Epithelial cell of proximal tubule (primary cell): ENCODE data around the gene TNFRSF25. TPM values are rescaled to one million over a fixed set of nuclear protein-coding genes. Genes with fewer than 3 reads are reported as not detected.
"Not testable (repeated sequence)": the region's sequence is repeated elsewhere in the genome, so short reads cannot be mapped to it uniquely, and the experiment has no call there.

Experiments used
- DNase-seq: peaks from one replicate; pipeline ENCODE4 v3.0.0-alpha.2; 2011; ENCODE audit warnings: low read depth
- H3K4me3 ChIP-seq: 2 replicates; pipeline ENCODE4 v1.5.1; 2011; ENCODE audit warnings: low read depth, mild to moderate bottlenecking, low read length
- CTCF ChIP-seq: conservative IDR thresholded peaks from 2 replicates; pipeline ENCODE4 v1.5.1; 2012; ENCODE audit warnings: low read depth, mild to moderate bottlenecking, low read length
- total RNA-seq: library from RNA; depleted of rRNA; stranded (reverse); fragments of >200 nt; gene quantifications from 2 replicates; pipeline ENCODE4 v1.2.3, GENCODE V29; 2015

The TNFRSF25 gene
- total RNA-seq, 1 donor from 2014 or later, result 30.4 TPM

- no peak overlapping the region for H3K4me3 ChIP-seq
- no peak for TF ChIP-seq CTCF
- no peak for DNase-seq
Measured at GRCh38 chr1:6447016-6447817, 18.8 kb downstream of the TNFRSF25 start.

GRCh38 chr1:6446665-6447015 is 19.3 kb downstream of the TNFRSF25 start:
- DNase-seq, result no peak
- no peak for TF ChIP-seq CTCF
- H3K4me3 ChIP-seq, result no peak overlapping the region

GRCh38 chr1:6445929-6446328 is 20.0 kb downstream of the TNFRSF25 start:
- H3K4me3 ChIP-seq, DNase-seq: not testable (repeated sequence)

- TF ChIP-seq CTCF, result peak; percentile 65
- H3K4me3 ChIP-seq, result no peak overlapping the region
- no peak for DNase-seq
Measured at GRCh38 chr1:6445062-6445763, 20.8 kb downstream of the TNFRSF25 start.

- TF ChIP-seq CTCF, result no peak
- H3K4me3 ChIP-seq, result no peak overlapping the region
- no peak for DNase-seq
Measured at GRCh38 chr1:6444377-6444776, 21.6 kb downstream of the TNFRSF25 start.

GRCh38 chr1:6443339-6444115 is 22.4 kb downstream of the TNFRSF25 start:
- no peak for TF ChIP-seq CTCF
- no peak for DNase-seq
- H3K4me3 ChIP-seq, result no peak overlapping the region

- no peak overlapping the region for H3K4me3 ChIP-seq
- DNase-seq, result no peak
- TF ChIP-seq CTCF, result no peak
Measured at GRCh38 chr1:6441586-6441985, 24.4 kb downstream of the TNFRSF25 start.
